K562 (cell line): ENCODE measurements around the gene LRRC74B. TPM values are rescaled to one million over a fixed set of nuclear protein-coding genes. Genes with fewer than 3 reads are reported as not detected.

ENCODE experiments used
- E2F3 ChIP-seq: fragments of 250-450 bp; sonication (Bioruptor Pico); IDR thresholded peaks from 2 replicates; pipeline ENCODE4 v1.4.0; 2020; ENCODE audit warnings: mild to moderate bottlenecking
- polyA plus RNA-seq, 8 experiments: library from polyadenylated mRNA; depleted of rRNA in 4 of 8; stranded (reverse) in 5 of 8; unstranded in 3 of 8; fragments of >200 nt; fragmentation: Nextera tagmentation in 2 of 8; fragmentation: Illumina TruSeq in 1 of 8; extraction: Ambion mirVana in 2 of 8; extraction: Trizol in 1 of 8; gene quantifications; 2 replicates each; pipeline versions ENCODE4 v1.2.1 to v1.2.3, GENCODE V29; 2011 to 2014; ENCODE audit warnings: inconsistent platforms in 1 of 8, missing spikeins in 1 of 8
- total RNA-seq, 7 experiments: library from RNA; depleted of rRNA in 6 of 7; stranded (reverse); fragments of >200 nt in 6 of 7; fragmentation: Illumina TruSeq in 2 of 7; extraction: Trizol in 2 of 7; gene quantifications; 2 replicates each; pipeline versions ENCODE4 v1.2.1 to v1.2.3, GENCODE V29; 2011 to 2021; ENCODE audit warnings: low replicate concordance in 1 of 7
- TF ChIP-seq, protein P1 (sequence below), 2 experiments: fragments of 450-650 bp in 1 of 2; sonication (generic) in 1 of 2; formaldehyde crosslinking; conservative IDR thresholded peaks; 2 replicates each; pipeline versions ENCODE4 v1.4.0 to v1.8.1; 2020 to 2022; ENCODE audit warnings: mild to moderate bottlenecking in 1 of 2, missing genetic modification reagents in 1 of 2
- TF ChIP-seq, protein P2 (sequence below): sonication (generic); formaldehyde crosslinking; IDR thresholded peaks from 2 replicates; pipeline ENCODE4 v1.8.1; 2022; ENCODE audit warnings: missing genetic modification reagents
- TF ChIP-seq, protein P3 (sequence below): fragments of 450-650 bp; IDR thresholded peaks from 2 replicates; pipeline ENCODE4 v1.6.1; 2017; ENCODE audit warnings: mild to moderate bottlenecking, moderate library complexity

The LRRC74B gene
- total and polyA plus RNA-seq, 9 of the 15 experiments (the other 6 are each of a cell fraction or from before 2014, with no cell fraction given): not detected

DNA sequence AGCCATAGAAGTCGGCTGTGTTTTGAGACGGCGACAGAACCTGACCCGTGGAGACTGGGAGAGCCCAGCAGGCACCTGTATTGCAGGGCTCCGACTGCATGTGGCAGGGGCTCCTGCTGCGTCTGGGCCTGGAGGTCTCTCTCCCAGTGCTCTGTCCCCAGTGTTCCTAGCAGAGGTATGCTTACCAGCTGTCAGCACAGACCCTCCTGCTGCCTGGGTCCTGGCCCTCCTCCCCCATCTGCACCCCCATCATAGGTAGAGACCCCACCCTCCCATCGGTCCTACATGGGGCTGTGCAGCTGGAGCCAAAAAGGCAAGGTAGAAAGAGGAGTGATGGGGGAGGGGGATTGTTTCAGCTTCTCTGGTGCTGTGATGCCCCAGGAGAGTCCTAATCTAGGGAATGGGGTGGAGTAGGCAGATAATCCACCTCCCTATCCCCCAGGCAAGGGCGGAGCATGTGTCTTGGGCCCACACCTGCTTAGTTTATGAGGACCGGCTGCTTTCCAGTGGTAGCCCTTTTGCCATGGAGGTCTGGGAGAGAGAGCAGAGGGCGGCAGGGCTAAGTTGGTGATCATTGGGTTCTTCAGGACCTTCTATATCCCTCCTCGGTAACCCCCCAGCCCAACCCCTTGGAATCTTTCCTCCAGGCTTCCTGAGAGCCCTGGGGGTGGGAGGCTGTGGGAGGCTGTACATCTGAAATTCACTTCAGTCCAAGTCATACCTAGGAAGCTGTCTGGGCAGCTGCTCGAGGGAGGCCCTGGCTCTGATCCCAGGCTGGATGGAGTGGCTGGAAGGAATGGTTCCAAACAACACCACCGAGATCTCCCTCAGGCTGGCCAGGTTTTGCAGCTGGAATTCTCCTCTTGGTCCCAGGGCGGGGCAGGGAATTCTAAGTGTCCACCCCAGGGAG is 18.7 kb upstream of the LRRC74B start (continued):
- TF ChIP-seq, protein P1, sequence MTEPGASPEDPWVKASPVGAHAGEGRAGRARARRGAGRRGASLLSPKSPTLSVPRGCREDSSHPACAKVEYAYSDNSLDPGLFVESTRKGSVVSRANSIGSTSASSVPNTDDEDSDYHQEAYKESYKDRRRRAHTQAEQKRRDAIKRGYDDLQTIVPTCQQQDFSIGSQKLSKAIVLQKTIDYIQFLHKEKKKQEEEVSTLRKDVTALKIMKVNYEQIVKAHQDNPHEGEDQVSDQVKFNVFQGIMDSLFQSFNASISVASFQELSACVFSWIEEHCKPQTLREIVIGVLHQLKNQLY (CRISPR knock-in tag; conservative IDR thresholded peaks at IDR 0.05): 0 out of 4 replicates have a peak, but pooled peaks of 1 of the 2 experiments have one; percentile 15
- TF ChIP-seq, protein P2, sequence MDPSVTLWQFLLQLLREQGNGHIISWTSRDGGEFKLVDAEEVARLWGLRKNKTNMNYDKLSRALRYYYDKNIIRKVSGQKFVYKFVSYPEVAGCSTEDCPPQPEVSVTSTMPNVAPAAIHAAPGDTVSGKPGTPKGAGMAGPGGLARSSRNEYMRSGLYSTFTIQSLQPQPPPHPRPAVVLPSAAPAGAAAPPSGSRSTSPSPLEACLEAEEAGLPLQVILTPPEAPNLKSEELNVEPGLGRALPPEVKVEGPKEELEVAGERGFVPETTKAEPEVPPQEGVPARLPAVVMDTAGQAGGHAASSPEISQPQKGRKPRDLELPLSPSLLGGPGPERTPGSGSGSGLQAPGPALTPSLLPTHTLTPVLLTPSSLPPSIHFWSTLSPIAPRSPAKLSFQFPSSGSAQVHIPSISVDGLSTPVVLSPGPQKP (CRISPR knock-in tag): peak; percentile 14; the same call in 1 of the 2 replicates
- TF ChIP-seq E2F3: peak; percentile 65; the same call in 1 of the 2 replicates
- TF ChIP-seq, protein P3, sequence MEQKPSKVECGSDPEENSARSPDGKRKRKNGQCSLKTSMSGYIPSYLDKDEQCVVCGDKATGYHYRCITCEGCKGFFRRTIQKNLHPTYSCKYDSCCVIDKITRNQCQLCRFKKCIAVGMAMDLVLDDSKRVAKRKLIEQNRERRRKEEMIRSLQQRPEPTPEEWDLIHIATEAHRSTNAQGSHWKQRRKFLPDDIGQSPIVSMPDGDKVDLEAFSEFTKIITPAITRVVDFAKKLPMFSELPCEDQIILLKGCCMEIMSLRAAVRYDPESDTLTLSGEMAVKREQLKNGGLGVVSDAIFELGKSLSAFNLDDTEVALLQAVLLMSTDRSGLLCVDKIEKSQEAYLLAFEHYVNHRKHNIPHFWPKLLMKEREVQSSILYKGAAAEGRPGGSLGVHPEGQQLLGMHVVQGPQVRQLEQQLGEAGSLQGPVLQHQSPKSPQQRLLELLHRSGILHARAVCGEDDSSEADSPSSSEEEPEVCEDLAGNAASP: no peak
